H9 (cell line): Measurements from ENCODE around the gene IGFALS. TPM values are rescaled to one million over a fixed set of nuclear protein-coding genes. Genes with fewer than 3 reads are reported as not detected.

Source experiments
- DNase-seq: peaks from one replicate; pipeline ENCODE4 v3.0.0-alpha.2; 2017
- H2AFZ ChIP-seq: one replicate; pipeline ENCODE4 v1.6.1; 2013; ENCODE audit warnings: mild to moderate bottlenecking, low read length, control low read depth, moderate library complexity
- H2AK5ac ChIP-seq: 2 replicates; pipeline ENCODE4 v1.6.1; 2013; ENCODE audit warnings: low read length, control low read depth, mixed read lengths; ENCODE audit not compliant: insufficient read length
- H2BK120ac ChIP-seq: one replicate; pipeline ENCODE4 v1.6.1; 2013; ENCODE audit warnings: low read depth, mild to moderate bottlenecking, low read length, control low read depth, inconsistent platforms; ENCODE audit not compliant: poor library complexity, severe bottlenecking
- H2BK12ac ChIP-seq: 2 replicates; pipeline ENCODE4 v1.6.1; 2013; ENCODE audit warnings: low read length, control low read depth, mixed read lengths, low read depth; ENCODE audit not compliant: insufficient read length
- H2BK15ac ChIP-seq: 2 replicates; pipeline ENCODE4 v1.6.1; 2013; ENCODE audit warnings: low read depth, low read length, control low read depth
- H2BK20ac ChIP-seq: one replicate; pipeline ENCODE4 v1.6.1; 2013; ENCODE audit warnings: low read depth, mild to moderate bottlenecking, low read length, control low read depth, inconsistent platforms; ENCODE audit not compliant: poor library complexity, severe bottlenecking
- H2BK5ac ChIP-seq: 2 replicates; pipeline ENCODE4 v1.6.1; 2013; ENCODE audit warnings: low read length, control low read depth, mixed read lengths; ENCODE audit not compliant: insufficient read length
- H3K14ac ChIP-seq: 2 replicates; pipeline ENCODE4 v1.6.1; 2013; ENCODE audit warnings: low read length, control low read depth; ENCODE audit not compliant: insufficient read depth
- H3K18ac ChIP-seq: 2 replicates; pipeline ENCODE4 v1.6.1; 2013; ENCODE audit warnings: low read depth, mild to moderate bottlenecking, mixed read lengths, low read length, control low read depth; ENCODE audit not compliant: insufficient read length
- H3K23ac ChIP-seq: 2 replicates; pipeline ENCODE4 v1.6.1; 2013; ENCODE audit warnings: low read length, control low read depth, mixed read lengths, low read depth; ENCODE audit not compliant: insufficient read length
- H3K23me2 ChIP-seq: 2 replicates; pipeline ENCODE4 v1.6.1; 2013; ENCODE audit warnings: low read depth, mild to moderate bottlenecking, mixed read lengths, low read length, control low read depth; ENCODE audit not compliant: insufficient read length, poor library complexity, severe bottlenecking
- H3K27ac ChIP-seq: 2 replicates; pipeline ENCODE4 v1.5.1; 2013; ENCODE audit warnings: low read length, control low read depth, mixed read lengths, low read depth; ENCODE audit not compliant: insufficient read length
- H3K27me3 ChIP-seq: 2 replicates; pipeline ENCODE4 v1.6.1; 2013; ENCODE audit warnings: low read length, control low read depth, inconsistent platforms; ENCODE audit not compliant: insufficient read depth
- H3K4ac ChIP-seq: 2 replicates; pipeline ENCODE4 v1.6.1; 2013; ENCODE audit warnings: low read depth, mild to moderate bottlenecking, control low read depth, inconsistent platforms, low read length, moderate library complexity
- H3K4me1 ChIP-seq: 2 replicates; pipeline ENCODE4 v1.6.1; 2013; ENCODE audit warnings: low read length, control low read depth, inconsistent platforms; ENCODE audit not compliant: insufficient read depth
- H3K4me2 ChIP-seq: 2 replicates; pipeline ENCODE4 v1.6.1; 2013; ENCODE audit warnings: low read length, control low read depth, mixed read lengths; ENCODE audit not compliant: insufficient read length, insufficient read depth
- H3K56ac ChIP-seq: 2 replicates; pipeline ENCODE4 v1.6.1; 2013; ENCODE audit warnings: low read depth, mild to moderate bottlenecking, mixed read lengths, low read length, control low read depth; ENCODE audit not compliant: insufficient read length
- H3K79me1 ChIP-seq: 2 replicates; pipeline ENCODE4 v1.6.1; 2013; ENCODE audit warnings: low read depth, mild to moderate bottlenecking, moderate library complexity, low read length, control low read depth, inconsistent platforms; ENCODE audit not compliant: insufficient read depth, poor library complexity, severe bottlenecking
- H3K79me2 ChIP-seq: 2 replicates; pipeline ENCODE4 v1.6.1; 2013; ENCODE audit warnings: low read length, control low read depth, inconsistent platforms; ENCODE audit not compliant: insufficient read depth
- H3K9ac ChIP-seq: 2 replicates; pipeline ENCODE4 v1.6.1; 2013; ENCODE audit warnings: low read length, control low read depth, mixed read lengths; ENCODE audit not compliant: insufficient read length; ENCODE audit errors: extremely low read depth
- H3K9me3 ChIP-seq: one replicate; pipeline ENCODE4 v1.6.1; 2013; ENCODE audit warnings: low read depth, low read length, inconsistent platforms; ENCODE audit not compliant: control insufficient read depth
- H3T11ph ChIP-seq: one replicate; pipeline ENCODE4 v1.6.1; 2013; ENCODE audit warnings: mild to moderate bottlenecking, low read length, control low read depth, inconsistent platforms
- H4K20me1 ChIP-seq: one replicate; pipeline ENCODE4 v1.6.1; 2013; ENCODE audit not compliant: control insufficient read depth, insufficient read length, insufficient read depth
- H4K5ac ChIP-seq: 2 replicates; pipeline ENCODE4 v1.6.1; 2013; ENCODE audit warnings: low read depth, mild to moderate bottlenecking, mixed read lengths, low read length, control low read depth; ENCODE audit not compliant: insufficient read length
- H4K8ac ChIP-seq: replicated peaks from 2 replicates; pipeline ENCODE4 v1.6.1; 2013; ENCODE audit warnings: low read length, control low read depth, mixed read lengths, low read depth; ENCODE audit not compliant: insufficient read length
- H4K91ac ChIP-seq: 2 replicates; pipeline ENCODE4 v1.6.1; 2013; ENCODE audit warnings: low read depth, mild to moderate bottlenecking, moderate library complexity, mixed read lengths, low read length, control low read depth; ENCODE audit not compliant: insufficient read length
- H3K27ac Mint-ChIP-seq, 3 experiments: 2 replicates in 2 of 3; 3 replicates in 1 of 3; pipeline ENCODE4 v1.8.0; 2020 to 2021; ENCODE audit warnings: mixed read lengths in 3 of 3, mild to moderate bottlenecking in 1 of 3, moderate library complexity in 1 of 3
- H3K27me3 Mint-ChIP-seq: 2 replicates; pipeline ENCODE4 v1.8.0; 2021; ENCODE audit warnings: low read depth, mild to moderate bottlenecking, moderate library complexity, mixed read lengths
- H3K36me3 Mint-ChIP-seq, 3 experiments: 2 replicates in 2 of 3; 3 replicates in 1 of 3; pipeline ENCODE4 v1.8.0; 2020 to 2021; ENCODE audit warnings: low read depth in 3 of 3, mixed read lengths in 3 of 3; ENCODE audit not compliant: insufficient read depth in 1 of 3
- H3K4me1 Mint-ChIP-seq, 2 experiments: 2 replicates each; pipeline ENCODE4 v1.8.0; 2020; ENCODE audit warnings: mixed read lengths in 2 of 2
- H3K4me3 Mint-ChIP-seq, 2 experiments: 2 replicates in 1 of 2; 3 replicates in 1 of 2; pipeline ENCODE4 v1.8.0; 2020 to 2021; ENCODE audit warnings: mild to moderate bottlenecking in 2 of 2, mixed read lengths in 2 of 2, moderate library complexity in 1 of 2
- H3K9me3 Mint-ChIP-seq, 2 experiments: 2 replicates in 1 of 2; 3 replicates in 1 of 2; pipeline ENCODE4 v1.8.0; 2020; ENCODE audit warnings: mild to moderate bottlenecking in 2 of 2, mixed read lengths in 2 of 2, moderate library complexity in 1 of 2
- CTCF ChIP-seq: fragments of 200-600 bp; sonication (generic); conservative IDR thresholded peaks from 3 replicates; pipeline ENCODE4 v1.8.0; 2021; ENCODE audit warnings: antibody characterized with exemption, mild to moderate bottlenecking
- WGBS: extraction: QIAGEN DNeasy Blood & Tissue Kit; methylation state at CpG from one replicate; pipeline ENCODE4 v1.1.7; 2013; ENCODE audit warnings: missing lambda C conversion rate, low lambda C conversion rate, mixed read lengths; ENCODE audit not compliant: insufficient read length; ENCODE audit errors: extremely low coverage; 5-methylcytosine and 5-hydroxymethylcytosine counted together
- total RNA-seq: library from RNA; stranded (reverse); gene quantifications from 2 replicates; pipeline ENCODE4 v1.2.1, GENCODE V29; 2021

IGFALS gene
- total RNA-seq, 1 experiment from 2014 or later = not detected

- Histone ChIP-seq H3T11ph (no peak overlapping the region), H4K91ac (no peak overlapping the region), H2BK12ac (no peak overlapping the region), H4K5ac (no peak overlapping the region), H3K4me1 (no peaks in the 10 kb centered on the region), H3K79me1 (peaks cover 5% of the 10 kb centered on the region), H2AK5ac (no peak overlapping the region), H3K27ac (no peak overlapping the region), H2BK20ac (no peak overlapping the region), H3K56ac (no peak overlapping the region), H3K23me2 (peaks cover 5% of the 10 kb centered on the region), H3K4ac (no peak overlapping the region), H3K14ac (no peak overlapping the region; the same call in 1 of the 2 replicates), H4K8ac (no peak overlapping the region), H3K27me3 (no peaks in the 10 kb centered on the region), H3K23ac (no peak overlapping the region), H2AFZ (no peak overlapping the region), H3K9me3 (no peaks in the 10 kb centered on the region), H3K9ac (no peak overlapping the region), H3K4me2 (no peak overlapping the region), H4K20me1 (no peaks in the 10 kb centered on the region), H2BK120ac (no peak overlapping the region), H3K79me2 (no peaks in the 10 kb centered on the region; the same call in 1 of the 2 replicates), H2BK15ac (no peak overlapping the region), H2BK5ac (no peak overlapping the region), H3K18ac (no peak overlapping the region)
- H3K27ac Mint-ChIP-seq = no peak overlapping the region
- DNase-seq = no peak
- no CpG with 5 or more reads among the region's 28 CpGs for WGBS
- TF ChIP-seq CTCF = no peak
- no peaks in the 10 kb centered on the region for H3K9me3 Mint-ChIP-seq
- H3K27me3 Mint-ChIP-seq = no peaks in the 10 kb centered on the region; the same call in 1 of the 2 replicates
- peaks cover under 1 to 13% of the 10 kb centered on the region in 2 experiments; a peak in 2 of 4 replicates for H3K4me1 Mint-ChIP-seq
- no peak overlapping the region for H3K4me3 Mint-ChIP-seq
- H3K36me3 Mint-ChIP-seq = peaks cover 8 to 45% (median 13%) of the 10 kb centered on the region in 3 experiments; a peak in 5 of 7 replicates
These were observed 17.4 kb downstream of the IGFALS start for GRCh38 chr16:1775846-1776671.
